Loucy (cell line): ENCODE measurements around the gene GLG1.

Experiments used
- H2AFZ ChIP-seq: fragments of 200-600 bp; sonication (generic); 2 replicates; pipeline ENCODE4 v1.6.0; 2016; ENCODE audit warnings: antibody characterized with exemption, mild to moderate bottlenecking, low read length, moderate library complexity
- H3F3A ChIP-seq: fragments of 200-600 bp; 2 replicates; pipeline ENCODE4 v1.6.0; 2016; ENCODE audit warnings: antibody characterized with exemption, low read depth, mild to moderate bottlenecking
- H3K27me3 ChIP-seq: fragments of 200-600 bp; sonication (generic); 2 replicates; pipeline ENCODE4 v1.6.1; 2014; ENCODE audit warnings: low read length, mild to moderate bottlenecking; ENCODE audit not compliant: insufficient read depth, poor library complexity, severe bottlenecking
- H3K36me3 ChIP-seq: fragments of 200-600 bp; sonication (generic); 2 replicates; pipeline ENCODE4 v1.6.1; 2016; ENCODE audit warnings: low read length; ENCODE audit not compliant: insufficient read depth
- H3K4me1 ChIP-seq: fragments of 200-600 bp; sonication (generic); 2 replicates; pipeline ENCODE4 v1.5.1; 2014; ENCODE audit warnings: low read length, mild to moderate bottlenecking; ENCODE audit not compliant: insufficient read depth, poor library complexity, severe bottlenecking
- H3K4me2 ChIP-seq: fragments of 200-600 bp; sonication (generic); 2 replicates; pipeline ENCODE4 v1.6.0; 2014; ENCODE audit warnings: antibody characterized with exemption, low read length, low read depth, mild to moderate bottlenecking; ENCODE audit not compliant: poor library complexity, severe bottlenecking
- H3K4me3 ChIP-seq: fragments of 200-600 bp; sonication (generic); 2 replicates; pipeline ENCODE4 v1.5.1; 2014; ENCODE audit warnings: low read length, mild to moderate bottlenecking, mixed read lengths; ENCODE audit not compliant: poor library complexity, severe bottlenecking
- H3K79me2 ChIP-seq: fragments of 200-600 bp; sonication (generic); 2 replicates; pipeline ENCODE4 v1.6.1; 2014; ENCODE audit warnings: low read length; ENCODE audit not compliant: insufficient read depth
- H3K9ac ChIP-seq: fragments of 200-600 bp; sonication (generic); 2 replicates; pipeline ENCODE4 v1.6.0; 2014; ENCODE audit warnings: mild to moderate bottlenecking, low read depth, low read length, moderate library complexity; ENCODE audit not compliant: poor library complexity, severe bottlenecking
- H3K9me2 ChIP-seq: fragments of 200-600 bp; sonication (generic); replicated peaks from 2 replicates; pipeline ENCODE4 v1.6.1; 2016; ENCODE audit warnings: low read depth, low read length, mixed read lengths
- H3K9me3 ChIP-seq: fragments of 200-600 bp; sonication (generic); 2 replicates; pipeline ENCODE4 v1.6.1; 2014; ENCODE audit warnings: mild to moderate bottlenecking, antibody characterized with exemption, low read length, low read depth; ENCODE audit not compliant: insufficient read depth
- H4K20me1 ChIP-seq: fragments of 200-600 bp; sonication (generic); 2 replicates; pipeline ENCODE4 v1.6.0; 2014; ENCODE audit warnings: antibody characterized with exemption, low read length, mild to moderate bottlenecking; ENCODE audit not compliant: insufficient read depth, poor library complexity, severe bottlenecking
- CTCF ChIP-seq: fragments of 200-600 bp; sonication (generic); conservative IDR thresholded peaks from 2 replicates; pipeline ENCODE4 v1.5.1; 2014; ENCODE audit warnings: mild to moderate bottlenecking, antibody characterized with exemption, low read length
- EZH2phosphoT487 ChIP-seq: fragments of 200-600 bp; IDR thresholded peaks from 2 replicates; pipeline ENCODE4 v1.6.1; 2018; ENCODE audit warnings: antibody characterized with exemption, mild to moderate bottlenecking, moderate library complexity, borderline replicate concordance

The GLG1 gene

GRCh38 chr16:74472010-74472409 is 134.9 kb downstream of the GLG1 start:
- Histone ChIP-seq H3K9me3 (no peaks in the 10 kb centered on the region), H3K27me3 (no peaks in the 10 kb centered on the region), H3K4me2 (no peak overlapping the region), H3K36me3 (peaks cover 86% of the 10 kb centered on the region), H3K9me2 (no peaks in the 10 kb centered on the region), H3K9ac (no peak overlapping the region), H2AFZ (no peak overlapping the region), H3K79me2 (no peaks in the 10 kb centered on the region), H3F3A (no peaks in the 10 kb centered on the region), H3K4me1 (no peaks in the 10 kb centered on the region), H4K20me1 (no peaks in the 10 kb centered on the region), H3K4me3 (no peak overlapping the region)
- TF ChIP-seq EZH2phosphoT487, result no peak
- TF ChIP-seq CTCF, result no peak

- Histone ChIP-seq H4K20me1 (no peaks in the 10 kb centered on the region), H2AFZ (no peak overlapping the region), H3F3A (no peaks in the 10 kb centered on the region), H3K4me3 (no peak overlapping the region), H3K36me3 (peaks cover 88% of the 10 kb centered on the region), H3K79me2 (no peaks in the 10 kb centered on the region), H3K9me3 (no peaks in the 10 kb centered on the region), H3K4me1 (no peaks in the 10 kb centered on the region), H3K9ac (no peak overlapping the region), H3K4me2 (no peak overlapping the region), H3K9me2 (no peaks in the 10 kb centered on the region), H3K27me3 (no peaks in the 10 kb centered on the region)
- no peak for TF ChIP-seq EZH2phosphoT487
- TF ChIP-seq CTCF, result no peak
These were observed 136.9 kb downstream of the GLG1 start for GRCh38 chr16:74469946-74470478.

- H3K4me2 ChIP-seq, result no peak overlapping the region
- no peak overlapping the region for H3K9ac ChIP-seq
- no peaks in the 10 kb centered on the region for H3K9me3 ChIP-seq
- H3K27me3 ChIP-seq, result no peaks in the 10 kb centered on the region
- H3K4me3 ChIP-seq, result no peak overlapping the region
- no peaks in the 10 kb centered on the region for H4K20me1 ChIP-seq
- no peaks in the 10 kb centered on the region for H3F3A ChIP-seq
- H3K9me2 ChIP-seq, result no peaks in the 10 kb centered on the region
- peaks cover 86% of the 10 kb centered on the region for H3K36me3 ChIP-seq
- TF ChIP-seq CTCF, result no peak
- no peak for TF ChIP-seq EZH2phosphoT487
- no peaks in the 10 kb centered on the region for H3K4me1 ChIP-seq
- H3K79me2 ChIP-seq, result no peaks in the 10 kb centered on the region
- H2AFZ ChIP-seq, result no peak overlapping the region
These were observed 137.9 kb downstream of the GLG1 start for GRCh38 chr16:74468807-74469525.
